ENCODE results near the gene SLC44A1.

Gene SLC44A1

DNA sequence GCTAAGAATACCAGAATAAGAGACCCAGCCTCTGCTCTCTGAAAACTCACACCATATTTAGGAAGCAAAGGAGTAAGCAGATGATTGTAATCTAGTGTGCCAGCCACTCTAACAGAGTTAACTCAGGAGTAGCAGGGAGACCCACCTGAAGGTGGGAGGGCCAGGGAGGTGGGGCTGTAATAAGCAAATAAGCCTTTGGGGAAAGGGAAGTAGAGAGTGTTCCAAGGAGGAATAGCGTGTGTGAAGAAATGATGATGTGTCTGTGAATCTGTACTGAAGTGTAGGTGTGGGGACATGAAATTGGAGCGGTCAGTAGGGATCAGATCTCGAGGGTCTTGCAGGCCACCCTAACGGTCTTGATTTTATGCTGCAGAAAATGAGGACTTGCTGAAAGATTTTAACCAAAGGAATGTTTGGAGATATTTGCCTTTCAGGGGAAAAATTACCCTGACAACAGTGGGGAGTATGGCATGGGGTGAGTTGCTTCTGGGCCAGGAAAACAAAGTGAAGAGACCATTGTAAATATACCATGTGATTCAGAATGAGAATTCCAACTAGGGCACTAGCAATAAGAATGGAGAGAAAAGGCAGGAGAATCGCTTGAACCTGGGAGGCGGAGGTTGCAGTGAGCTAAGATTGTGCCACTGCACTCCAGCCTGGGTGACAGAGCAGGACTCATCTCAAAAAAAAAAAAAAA, 159.2 kb downstream of the SLC44A1 start:
- DNase-seq, result no peak

DNA sequence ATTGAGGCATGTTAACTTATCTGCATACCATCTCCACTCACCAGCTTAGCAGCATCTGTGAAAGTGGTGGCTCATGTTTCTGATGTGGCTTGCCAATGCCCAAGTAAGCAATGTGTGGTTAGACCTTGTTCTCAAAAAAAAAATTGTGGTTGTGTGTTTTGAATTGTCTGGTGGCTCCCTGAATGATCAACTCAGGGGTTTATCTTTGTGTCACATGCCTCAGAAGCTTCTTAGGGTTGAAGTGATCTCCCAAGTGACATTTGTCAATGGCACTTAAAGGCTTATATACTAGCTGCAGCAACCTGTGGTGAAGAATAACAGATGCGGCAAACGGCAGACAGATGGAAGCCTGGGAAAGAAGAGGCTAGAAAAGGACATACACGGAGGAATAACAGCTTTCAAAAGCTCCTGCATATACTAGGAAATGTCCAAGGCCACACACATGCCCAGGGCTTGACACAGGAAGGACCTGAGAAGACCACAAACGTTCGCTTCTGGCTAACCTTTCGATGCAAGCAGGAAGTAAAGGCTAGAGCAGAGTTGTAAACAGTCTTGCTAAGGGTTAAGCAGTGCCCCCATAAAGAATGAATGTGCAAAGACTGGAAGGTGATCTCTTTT, 161.2 kb downstream of the SLC44A1 start:
- DNase-seq, result peak; percentile 31

DNA sequence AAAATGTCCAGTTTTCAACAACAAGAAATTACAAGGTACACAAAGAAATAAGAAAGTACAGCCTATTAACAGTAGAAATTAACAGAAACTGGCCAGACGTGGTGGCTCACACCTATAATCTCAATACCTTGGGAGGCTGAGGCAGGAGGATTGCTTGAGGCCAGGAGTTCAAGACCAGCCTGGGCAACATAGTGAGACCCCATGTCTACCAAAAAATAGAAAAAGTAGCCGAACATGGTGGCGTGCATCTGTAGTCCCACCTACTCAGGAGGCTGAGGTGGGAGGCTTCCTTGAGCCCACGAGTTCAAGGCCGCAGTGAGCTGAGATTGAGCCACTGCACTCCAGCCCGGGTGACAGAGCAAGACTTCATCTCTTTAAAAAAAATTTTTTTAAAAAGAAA, 161.9 kb downstream of the SLC44A1 start:
- no peak for DNase-seq

- DNase-seq, result no peak
Measured at GRCh38 chr9:105413525-105413924, 169.1 kb downstream of the SLC44A1 start.

DNA sequence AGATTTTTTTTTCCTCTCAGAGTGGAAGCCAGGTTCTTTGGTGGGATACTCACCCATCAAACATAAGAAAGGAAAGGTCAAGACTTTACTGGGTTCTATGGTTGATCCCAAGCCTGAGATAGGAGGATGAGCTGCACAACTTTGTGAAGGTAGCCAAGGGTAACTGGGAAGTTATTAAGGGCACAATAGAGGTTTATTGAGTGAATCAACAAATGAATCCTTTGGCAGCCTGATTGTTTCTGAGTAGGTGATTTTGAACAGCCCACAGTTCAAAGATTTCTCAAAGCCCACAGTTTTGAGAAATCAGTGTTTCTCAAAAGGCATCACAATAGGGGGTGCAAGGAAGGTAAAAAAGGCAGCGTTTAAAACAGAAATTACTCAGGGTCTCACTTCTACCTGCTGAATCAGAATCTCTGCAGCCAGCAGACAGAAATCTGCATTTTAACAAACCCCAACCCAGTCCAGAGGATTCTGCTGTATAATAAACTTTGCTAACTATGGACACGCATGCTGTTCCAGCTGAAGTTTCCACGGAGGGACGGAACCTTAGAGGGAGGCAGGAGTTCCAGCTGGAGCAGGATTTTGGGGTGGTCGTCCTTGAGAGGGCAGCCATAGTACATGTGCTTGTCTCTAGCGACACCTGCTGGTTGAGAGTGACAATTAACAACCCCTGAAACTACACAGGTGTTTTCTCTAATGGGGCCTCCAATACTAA, 170.7 kb downstream of the SLC44A1 start:
- peak; percentile 47 for DNase-seq

GRCh38 chr9:105415662-105415980, 171.2 kb downstream of the SLC44A1 start:
- DNase-seq, result no peak

DNA sequence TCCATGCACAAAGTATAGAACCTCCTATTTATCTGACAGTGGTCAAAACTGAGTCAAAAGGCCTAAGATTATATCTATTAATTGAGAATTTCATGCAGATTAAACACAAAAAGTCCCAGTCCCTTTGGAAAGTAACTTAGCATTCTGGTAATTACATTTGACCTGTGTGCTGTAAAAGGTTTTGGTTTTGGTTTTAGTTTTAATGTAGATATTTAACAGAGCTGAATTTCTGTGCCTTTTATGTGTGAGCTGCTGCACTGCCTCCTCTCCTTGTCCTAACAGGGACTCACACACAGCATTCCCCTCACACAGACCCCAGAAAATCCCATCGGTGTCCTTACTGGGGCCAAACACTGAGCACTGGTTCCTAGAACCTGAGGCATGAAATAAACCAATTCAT, 172.4 kb downstream of the SLC44A1 start:
- DNase-seq, result no peak

- no peak for DNase-seq
Measured at GRCh38 chr9:105418588-105419500, 174.4 kb downstream of the SLC44A1 start.

- DNase-seq, result no peak
Measured at GRCh38 chr9:105419816-105420597, 175.6 kb downstream of the SLC44A1 start.

DNA sequence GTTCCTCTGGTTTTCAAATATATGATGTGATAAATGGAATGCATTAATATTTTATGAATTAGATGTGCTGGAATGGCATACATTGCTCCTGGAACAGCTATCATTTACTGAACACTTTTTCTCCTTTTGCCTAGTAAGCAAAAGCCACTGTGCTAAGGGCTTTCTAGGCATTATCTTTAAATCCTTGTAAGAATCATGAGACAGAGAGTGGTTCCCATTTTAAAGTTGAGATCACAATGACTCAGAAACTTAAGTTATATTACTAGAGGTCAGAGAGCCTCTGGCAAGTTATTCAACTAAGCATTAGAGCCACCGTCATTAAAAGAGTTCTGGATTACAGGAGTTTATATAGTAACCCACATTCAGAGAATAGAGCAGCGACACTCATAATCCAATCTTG, 176.7 kb downstream of the SLC44A1 start:
- DNase-seq, result no peak

DNA sequence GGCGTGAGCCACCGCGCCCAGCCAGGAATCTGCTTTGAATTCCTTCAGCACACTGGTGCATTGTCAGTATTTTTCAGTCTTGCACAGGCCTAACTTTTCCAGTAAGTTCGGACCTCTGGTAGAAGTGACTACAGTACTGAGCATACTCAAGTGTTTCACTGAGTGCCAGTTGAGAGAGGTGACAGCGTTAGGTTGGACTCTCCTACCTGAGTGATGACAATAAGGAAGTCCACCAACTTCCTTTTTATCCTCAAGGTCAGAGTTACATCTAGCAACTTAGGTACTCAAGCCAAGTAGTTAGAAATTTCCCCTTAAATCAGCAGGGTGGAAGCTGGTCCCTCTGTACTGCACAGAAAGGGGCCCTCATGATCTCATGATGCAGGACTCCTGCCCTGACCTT, 177.4 kb downstream of the SLC44A1 start:
- no peak for DNase-seq

- no peak for DNase-seq
Measured at GRCh38 chr9:105425816-105426433, 181.5 kb downstream of the SLC44A1 start.

DNA sequence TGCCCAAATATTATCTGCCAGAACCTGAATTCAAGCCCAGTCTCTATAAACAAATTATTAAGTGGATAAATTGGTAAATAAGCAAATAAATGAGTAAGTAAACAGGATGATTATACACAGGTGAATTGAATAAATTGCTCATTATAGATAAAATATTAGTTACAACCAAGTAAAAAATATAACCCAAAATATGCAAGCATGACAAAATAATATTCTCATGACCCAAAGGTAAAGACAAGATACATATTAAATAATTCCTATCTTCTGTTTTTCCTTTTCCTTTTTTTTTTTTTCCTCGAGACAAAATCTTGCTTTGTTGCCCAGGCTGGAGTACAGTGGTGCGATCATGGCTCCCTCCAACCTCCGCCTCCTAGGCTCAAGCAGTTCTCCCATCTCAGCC, 182.2 kb downstream of the SLC44A1 start:
- no peak for DNase-seq

GRCh38 chr9:105431424-105432246, 187.2 kb downstream of the SLC44A1 start:
- DNase-seq, result no peak

GRCh38 chr9:105432247-105432842, 187.9 kb downstream of the SLC44A1 start:
- DNase-seq, result no peak

- no peak for DNase-seq
Measured at GRCh38 chr9:105435453-105435852, 191.0 kb downstream of the SLC44A1 start.

- no peak for DNase-seq
Measured at GRCh38 chr9:105436783-105437182, 192.3 kb downstream of the SLC44A1 start.

- no peak for DNase-seq
Measured at GRCh38 chr9:105437704-105438103, 193.3 kb downstream of the SLC44A1 start.

GRCh38 chr9:105438141-105438806, 193.8 kb downstream of the SLC44A1 start:
- DNase-seq, result no peak

DNA sequence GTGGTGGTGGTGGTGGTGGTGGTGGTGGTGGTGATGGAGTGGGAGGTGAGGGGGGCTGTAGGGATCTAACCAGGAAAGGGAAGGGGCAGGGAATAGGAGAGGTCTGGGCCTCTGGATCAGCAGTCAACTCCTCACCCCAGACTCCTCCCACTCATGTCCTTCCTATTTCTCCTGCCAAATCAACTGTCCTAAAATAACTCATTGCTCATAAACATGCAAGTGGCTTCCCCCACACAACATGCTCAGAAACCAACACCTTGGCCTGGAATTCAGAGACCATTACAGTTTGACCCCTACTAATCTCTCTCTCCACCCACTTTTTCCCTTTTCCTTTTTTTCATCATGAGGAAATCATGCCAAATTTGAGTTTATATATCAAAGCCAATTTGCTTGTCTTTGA, 195.0 kb downstream of the SLC44A1 start:
- no peak for DNase-seq
